ENCODE measurements around the gene ZNF91.

DNA sequence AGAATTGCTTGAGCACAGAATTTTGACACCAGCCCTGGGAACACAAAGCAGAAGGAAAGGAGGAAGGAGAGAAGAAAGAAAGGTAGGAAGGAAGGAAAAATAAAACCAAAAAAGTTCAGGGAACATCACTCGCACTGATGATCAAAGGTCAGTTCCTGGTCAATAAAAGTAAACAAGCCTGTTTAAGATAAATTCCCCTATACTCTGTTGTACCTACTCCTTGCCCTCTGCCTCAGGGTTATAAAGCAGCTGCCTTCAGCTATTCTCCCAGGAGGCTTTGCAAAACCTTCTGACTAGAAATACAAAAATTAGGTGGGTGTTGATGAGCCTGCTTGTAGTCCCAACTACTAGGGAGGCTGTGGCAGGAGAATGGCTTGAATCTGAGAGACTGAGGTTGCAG is 14.9 kb upstream of the ZNF91 start:
- TF ChIP-seq, protein P1, sequence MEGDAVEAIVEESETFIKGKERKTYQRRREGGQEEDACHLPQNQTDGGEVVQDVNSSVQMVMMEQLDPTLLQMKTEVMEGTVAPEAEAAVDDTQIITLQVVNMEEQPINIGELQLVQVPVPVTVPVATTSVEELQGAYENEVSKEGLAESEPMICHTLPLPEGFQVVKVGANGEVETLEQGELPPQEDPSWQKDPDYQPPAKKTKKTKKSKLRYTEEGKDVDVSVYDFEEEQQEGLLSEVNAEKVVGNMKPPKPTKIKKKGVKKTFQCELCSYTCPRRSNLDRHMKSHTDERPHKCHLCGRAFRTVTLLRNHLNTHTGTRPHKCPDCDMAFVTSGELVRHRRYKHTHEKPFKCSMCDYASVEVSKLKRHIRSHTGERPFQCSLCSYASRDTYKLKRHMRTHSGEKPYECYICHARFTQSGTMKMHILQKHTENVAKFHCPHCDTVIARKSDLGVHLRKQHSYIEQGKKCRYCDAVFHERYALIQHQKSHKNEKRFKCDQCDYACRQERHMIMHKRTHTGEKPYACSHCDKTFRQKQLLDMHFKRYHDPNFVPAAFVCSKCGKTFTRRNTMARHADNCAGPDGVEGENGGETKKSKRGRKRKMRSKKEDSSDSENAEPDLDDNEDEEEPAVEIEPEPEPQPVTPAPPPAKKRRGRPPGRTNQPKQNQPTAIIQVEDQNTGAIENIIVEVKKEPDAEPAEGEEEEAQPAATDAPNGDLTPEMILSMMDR (IDR thresholded peaks at IDR 0.05): no peak
- TF ChIP-seq POLR2A (IDR thresholded peaks at IDR 0.05) (no peak), POLR2AphosphoS5 (IDR thresholded peaks at IDR 0.05) (no peak), EP300 (IDR thresholded peaks at IDR 0.05) (no peak)
